ENCODE data around the gene PTPRE.
"Not testable (repeated sequence)": the region's sequence is repeated elsewhere in the genome, so short reads cannot be mapped to it uniquely, and the experiment has no call there.

The PTPRE gene

GRCh38 chr10:127977357-127978009 lies 70.6 kb downstream of the PTPRE start:
- peak in 42 of 56 donors; percentile 29 to 85 (median 60) for DNase-seq

- no peak for DNase-seq
Measured at GRCh38 chr10:127978481-127978880, 71.6 kb downstream of the PTPRE start.

- no peak for DNase-seq
Measured at GRCh38 chr10:127979045-127979444, 72.1 kb downstream of the PTPRE start.

- no peak for DNase-seq
Measured at GRCh38 chr10:127979566-127979965, 72.7 kb downstream of the PTPRE start.

- DNase-seq = no peak
Measured at GRCh38 chr10:127980898-127981297, 74.0 kb downstream of the PTPRE start.

- no peak for DNase-seq
Measured at GRCh38 chr10:127982601-127983000, 75.7 kb downstream of the PTPRE start.

- no peak for DNase-seq
Measured at GRCh38 chr10:127983344-127984100, 76.6 kb downstream of the PTPRE start.

GRCh38 chr10:127984945-127985344 lies 78.0 kb downstream of the PTPRE start:
- no peak for DNase-seq

GRCh38 chr10:127986531-127987466 lies 79.9 kb downstream of the PTPRE start:
- no peak for DNase-seq

- no peak for DNase-seq
Measured at GRCh38 chr10:127987467-127988380, 80.8 kb downstream of the PTPRE start.

GRCh38 chr10:127989481-127990012 lies 82.6 kb downstream of the PTPRE start:
- DNase-seq = no peak

- not testable (repeated sequence) for DNase-seq
Measured at GRCh38 chr10:127990132-127990788, 83.4 kb downstream of the PTPRE start.

- peak in 5 of 56 donors; percentile 15 to 61 (median 39) for DNase-seq
Measured at GRCh38 chr10:127990846-127991542, 84.1 kb downstream of the PTPRE start.

GRCh38 chr10:127991543-127992255 lies 84.8 kb downstream of the PTPRE start:
- no peak for DNase-seq

- DNase-seq = no peak
Measured at GRCh38 chr10:127992376-127992775, 85.5 kb downstream of the PTPRE start.

- no peak for DNase-seq
Measured at GRCh38 chr10:127993056-127993690, 86.3 kb downstream of the PTPRE start.

- DNase-seq = no peak
Measured at GRCh38 chr10:127995939-127996338, 89.0 kb downstream of the PTPRE start.

GRCh38 chr10:127996586-127996985 lies 89.7 kb downstream of the PTPRE start:
- no peak for DNase-seq

Data from amygdala (tissue), 56 donors.